GM12878 (cell line): ENCODE data around the gene GRIN2A. TPM values are rescaled to one million over a fixed set of nuclear protein-coding genes. Genes with fewer than 3 reads are reported as not detected.

Source experiments
- ATAC-seq: fragments of 200-7000 bp; cut with Tn5 transposase; 3 replicates; pipeline ENCODE4 v1.9.1; 2020; ENCODE audit warnings: mild to moderate bottlenecking, moderate library complexity
- BruUV-seq: library from RNA; stranded (reverse); fragments of 400-500 nt; replicated peaks from 2 replicates; lab custom pipeline; 2021; lab: Mats Ljungman, UMichigan
- CTCF ChIA-PET: fragments of 300-600 bp; sonication (Branson Sonifier 250); formaldehyde crosslinking; extraction: SDS; loops from one replicate; lab custom pipeline; 2021; ENCODE audit warnings: inconsistent platforms; lab: Yijun Ruan, JAX
- POLR2A ChIA-PET: fragments of 350-600 bp; formaldehyde crosslinking; extraction: SDS; loops from one replicate; lab custom pipeline; 2021; ENCODE audit warnings: inconsistent platforms; lab: Charles Lee
- RAD21 ChIA-PET: fragments of 300-600 bp; sonication (Branson Sonifier 250); formaldehyde crosslinking; loops from one replicate; lab custom pipeline; 2023; ENCODE audit warnings: antibody characterized with exemption; ENCODE audit not compliant: unreplicated experiment; lab: Charles Lee
- SMC1A ChIA-PET: fragments of 300-600 bp; sonication (Branson Sonifier 250); formaldehyde crosslinking; loops from one replicate; lab custom pipeline; 2023; ENCODE audit not compliant: unreplicated experiment, uncharacterized antibody; lab: Charles Lee
- DNase-seq: peaks from one replicate; pipeline ENCODE4 v3.0.0-alpha.2; 2011; ENCODE audit warnings: low read depth, low spot score
- FAIRE-seq: peaks from 3 replicates; lab custom pipeline; 2011; peaks lifted over from hg19 to GRCh38; lab: Jason Lieb, UNC
- H2AFZ ChIP-seq: 2 replicates; pipeline ENCODE4 v1.6.0; 2011; ENCODE audit warnings: low read depth, low read length, control low read depth; ENCODE audit not compliant: control insufficient read depth
- H3K27ac ChIP-seq: 2 replicates; pipeline ENCODE4 v1.5.1; 2011; ENCODE audit warnings: control low read depth; ENCODE audit not compliant: control insufficient read depth, insufficient read depth
- H3K27me3 ChIP-seq, 2 experiments: replicated peaks in 1 of 2; 2 replicates each; pipeline versions ENCODE4 v1.6.0 to v1.6.1; 2011; ENCODE audit warnings: low read length in 1 of 2; ENCODE audit not compliant: control insufficient read depth in 2 of 2, insufficient read depth in 2 of 2
- H3K36me3 ChIP-seq, 2 experiments: 2 replicates each; pipeline ENCODE4 v1.5.1; 2011; ENCODE audit warnings: low read length in 1 of 2; ENCODE audit not compliant: control insufficient read depth in 2 of 2, insufficient read depth in 2 of 2
- H3K4me1 ChIP-seq: 2 replicates; pipeline ENCODE4 v1.6.1; 2011; ENCODE audit warnings: mild to moderate bottlenecking, low read length, moderate library complexity, mixed read lengths; ENCODE audit not compliant: control insufficient read depth, insufficient read depth
- H3K4me2 ChIP-seq: 2 replicates; pipeline ENCODE4 v1.6.0; 2011; ENCODE audit warnings: control low read depth; ENCODE audit not compliant: control insufficient read depth, insufficient read depth
- H3K4me3 ChIP-seq: fragments of 200-600 bp; sonication (generic); 2 replicates; pipeline ENCODE4 v1.5.1; 2016
- H3K79me2 ChIP-seq: 2 replicates; pipeline ENCODE4 v1.6.0; 2011; ENCODE audit warnings: low read length; ENCODE audit not compliant: control insufficient read depth, insufficient read depth
- H3K9ac ChIP-seq: 2 replicates; pipeline ENCODE4 v1.8.0; 2011; ENCODE audit warnings: low read length, control low read depth, mixed read lengths; ENCODE audit not compliant: control insufficient read depth, insufficient read depth
- H3K9me3 ChIP-seq: replicated peaks from 3 replicates; pipeline ENCODE4 v1.5.1; 2011; ENCODE audit warnings: mild to moderate bottlenecking, low read length; ENCODE audit not compliant: control insufficient read depth, insufficient read depth
- H4K20me1 ChIP-seq: 2 replicates; pipeline ENCODE4 v1.6.0; 2011; ENCODE audit not compliant: control insufficient read depth, insufficient read depth
- KLF5 ChIP-seq: fragments of 450-650 bp; IDR thresholded peaks from 2 replicates; pipeline ENCODE4 v1.6.1; 2014; ENCODE audit warnings: mild to moderate bottlenecking; ENCODE audit not compliant: partially characterized antibody
- MEF2A ChIP-seq: IDR thresholded peaks from 2 replicates; pipeline ENCODE4 v1.6.1; 2011; ENCODE audit warnings: low read depth, mild to moderate bottlenecking, low read length, moderate library complexity; ENCODE audit not compliant: insufficient read depth
- MTA3 ChIP-seq: IDR thresholded peaks from 2 replicates; pipeline ENCODE4 v1.6.1; 2012; ENCODE audit warnings: low read length, inconsistent platforms, borderline replicate concordance
- PAX5 ChIP-seq: IDR thresholded peaks from 2 replicates; pipeline ENCODE4 v1.6.1; 2011; ENCODE audit warnings: low read depth, low read length, borderline replicate concordance
- SREBF2 ChIP-seq: IDR thresholded peaks from 2 replicates; pipeline ENCODE4 v1.6.1; 2012; ENCODE audit warnings: mild to moderate bottlenecking, low read length
- ZNF217 ChIP-seq: fragments of 450-650 bp; IDR thresholded peaks from 2 replicates; pipeline ENCODE4 v1.6.1; 2017; ENCODE audit warnings: antibody characterized with exemption, mild to moderate bottlenecking
- in situ Hi-C: fragments of 300-500 bp; cut with MboI; formaldehyde crosslinking; loops from 9 replicates; pipeline ENCODE4 v1.14.3; 2018; ENCODE audit warnings: mixed read lengths
- intact Hi-C: fragments of 100-400 bp; cut with micrococcal nuclease; formaldehyde crosslinking; loops from one replicate; pipeline ENCODE4 v1.14.2; 2022; ENCODE audit not compliant: unreplicated experiment
- polyA plus RNA-seq, 11 experiments: library from polyadenylated mRNA; depleted of rRNA in 4 of 11; unstranded in 6 of 11; stranded (reverse) in 5 of 11; fragments of >200 nt; fragmentation: Nextera tagmentation in 4 of 11; fragmentation: Illumina TruSeq in 1 of 11; extraction: Ambion mirVana in 4 of 11; extraction: Trizol in 1 of 11; gene quantifications; 1 replicate in 1 of 11; 2 replicates in 10 of 11; pipeline versions ENCODE4 v1.2.1 to v1.2.3, GENCODE V29; 2011 to 2016; ENCODE audit warnings: inconsistent platforms in 2 of 11, missing spikeins in 2 of 11, low read depth in 1 of 11
- total RNA-seq, 4 experiments: library from RNA; depleted of rRNA in 3 of 4; stranded (reverse); fragments of >200 nt in 3 of 4; fragmentation: Illumina TruSeq in 1 of 4; extraction: Trizol in 1 of 4; gene quantifications; 2 replicates each; pipeline versions ENCODE4 v1.2.1 to v1.2.3, GENCODE V29; 2013 to 2021
- TF ChIP-seq, protein P1 (sequence below): fragments of 450-650 bp; IDR thresholded peaks from 2 replicates; pipeline ENCODE4 v1.6.1; 2017; ENCODE audit warnings: mild to moderate bottlenecking, low read depth, inconsistent platforms; ENCODE audit not compliant: poor library complexity, severe bottlenecking
- TF ChIP-seq, protein P2 (sequence below): fragments of 450-650 bp; IDR thresholded peaks from 2 replicates; pipeline ENCODE4 v1.6.1; 2017; ENCODE audit warnings: low read depth, mild to moderate bottlenecking, moderate library complexity

Gene GRIN2A
- total and polyA plus RNA-seq, 10 of the 15 experiments (the other 5 are each of a cell fraction or from before 2014, with no cell fraction given), result 2.4 to 13.3 (median 7.3) TPM

GRCh38 chr16:10141671-10142070 lies 40.6 kb downstream of the GRIN2A start:
- ATAC-seq, result no peak
- no peak for FAIRE-seq
- H3K9ac ChIP-seq, result no peak overlapping the region
- TF ChIP-seq MEF2A (no peak), MTA3 (no peak), PAX5 (no peak), SREBF2 (no peak), ZNF217 (no peak), KLF5 (no peak)
- TF ChIP-seq, protein P1, sequence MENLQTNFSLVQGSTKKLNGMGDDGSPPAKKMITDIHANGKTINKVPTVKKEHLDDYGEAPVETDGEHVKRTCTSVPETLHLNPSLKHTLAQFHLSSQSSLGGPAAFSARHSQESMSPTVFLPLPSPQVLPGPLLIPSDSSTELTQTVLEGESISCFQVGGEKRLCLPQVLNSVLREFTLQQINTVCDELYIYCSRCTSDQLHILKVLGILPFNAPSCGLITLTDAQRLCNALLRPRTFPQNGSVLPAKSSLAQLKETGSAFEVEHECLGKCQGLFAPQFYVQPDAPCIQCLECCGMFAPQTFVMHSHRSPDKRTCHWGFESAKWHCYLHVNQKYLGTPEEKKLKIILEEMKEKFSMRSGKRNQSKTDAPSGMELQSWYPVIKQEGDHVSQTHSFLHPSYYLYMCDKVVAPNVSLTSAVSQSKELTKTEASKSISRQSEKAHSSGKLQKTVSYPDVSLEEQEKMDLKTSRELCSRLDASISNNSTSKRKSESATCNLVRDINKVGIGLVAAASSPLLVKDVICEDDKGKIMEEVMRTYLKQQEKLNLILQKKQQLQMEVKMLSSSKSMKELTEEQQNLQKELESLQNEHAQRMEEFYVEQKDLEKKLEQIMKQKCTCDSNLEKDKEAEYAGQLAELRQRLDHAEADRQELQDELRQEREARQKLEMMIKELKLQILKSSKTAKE, result no peak
- TF ChIP-seq, protein P2, sequence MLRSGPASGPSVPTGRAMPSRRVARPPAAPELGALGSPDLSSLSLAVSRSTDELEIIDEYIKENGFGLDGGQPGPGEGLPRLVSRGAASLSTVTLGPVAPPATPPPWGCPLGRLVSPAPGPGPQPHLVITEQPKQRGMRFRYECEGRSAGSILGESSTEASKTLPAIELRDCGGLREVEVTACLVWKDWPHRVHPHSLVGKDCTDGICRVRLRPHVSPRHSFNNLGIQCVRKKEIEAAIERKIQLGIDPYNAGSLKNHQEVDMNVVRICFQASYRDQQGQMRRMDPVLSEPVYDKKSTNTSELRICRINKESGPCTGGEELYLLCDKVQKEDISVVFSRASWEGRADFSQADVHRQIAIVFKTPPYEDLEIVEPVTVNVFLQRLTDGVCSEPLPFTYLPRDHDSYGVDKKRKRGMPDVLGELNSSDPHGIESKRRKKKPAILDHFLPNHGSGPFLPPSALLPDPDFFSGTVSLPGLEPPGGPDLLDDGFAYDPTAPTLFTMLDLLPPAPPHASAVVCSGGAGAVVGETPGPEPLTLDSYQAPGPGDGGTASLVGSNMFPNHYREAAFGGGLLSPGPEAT, result no peak
- TF ChIP-seq, all 136 proteins: peak for 0
- Histone ChIP-seq H3K27me3 (no peaks in the 10 kb centered on the region), H3K4me3 (no peak overlapping the region), H3K4me1 (no peaks in the 10 kb centered on the region), H4K20me1 (no peaks in the 10 kb centered on the region), H3K79me2 (no peaks in the 10 kb centered on the region), H3K36me3 (no peaks in the 10 kb centered on the region), H3K27ac (no peak overlapping the region), H3K9me3 (no peaks in the 10 kb centered on the region), H2AFZ (no peak overlapping the region), H3K4me2 (no peak overlapping the region)
- no TSS peak for BruUV-seq
- no peak for DNase-seq
- POLR2A ChIA-PET, result interaction anchor here (0.6 to 1.1 kb wide), 3 partner anchors 12 to 153 kb away, joined by 3 read pairs; no protein-coding TSS in a partner anchor
- CTCF ChIA-PET, result interaction anchor here (1.5 kb wide), 1 partner anchor 11 kb away, joined by 4 read pairs; no protein-coding TSS in a partner anchor
- RAD21 ChIA-PET, result interaction anchor here (0.6 to 1.1 kb wide), 3 partner anchors 228 to 944 kb away, joined by 3 to 4 read pairs (median 3); no protein-coding TSS in a partner anchor
- SMC1A ChIA-PET, result interaction anchor here (1.1 to 1.5 kb wide), 2 partner anchors 9 to 18 kb away, joined by 5 to 7 read pairs; no protein-coding TSS in a partner anchor
- intact Hi-C loops (no loop called here), in situ Hi-C loops (no loop called here)
